H9 (cell line): ENCODE measurements around the gene ZNF513. TPM values are rescaled to one million over a fixed set of nuclear protein-coding genes. Genes with fewer than 3 reads are reported as not detected.

Experiments used
- DNase-seq: peaks from one replicate; pipeline ENCODE4 v3.0.0-alpha.2; 2017
- H2AFZ ChIP-seq: one replicate; pipeline ENCODE4 v1.6.1; 2013; ENCODE audit warnings: mild to moderate bottlenecking, low read length, control low read depth, moderate library complexity
- H2AK5ac ChIP-seq: 2 replicates; pipeline ENCODE4 v1.6.1; 2013; ENCODE audit warnings: low read length, control low read depth, mixed read lengths; ENCODE audit not compliant: insufficient read length
- H2BK120ac ChIP-seq: one replicate; pipeline ENCODE4 v1.6.1; 2013; ENCODE audit warnings: low read depth, mild to moderate bottlenecking, low read length, control low read depth, inconsistent platforms; ENCODE audit not compliant: poor library complexity, severe bottlenecking
- H2BK12ac ChIP-seq: 2 replicates; pipeline ENCODE4 v1.6.1; 2013; ENCODE audit warnings: low read length, control low read depth, mixed read lengths, low read depth; ENCODE audit not compliant: insufficient read length
- H2BK15ac ChIP-seq: 2 replicates; pipeline ENCODE4 v1.6.1; 2013; ENCODE audit warnings: low read depth, low read length, control low read depth
- H2BK20ac ChIP-seq: one replicate; pipeline ENCODE4 v1.6.1; 2013; ENCODE audit warnings: low read depth, mild to moderate bottlenecking, low read length, control low read depth, inconsistent platforms; ENCODE audit not compliant: poor library complexity, severe bottlenecking
- H2BK5ac ChIP-seq: 2 replicates; pipeline ENCODE4 v1.6.1; 2013; ENCODE audit warnings: low read length, control low read depth, mixed read lengths; ENCODE audit not compliant: insufficient read length
- H3K14ac ChIP-seq: 2 replicates; pipeline ENCODE4 v1.6.1; 2013; ENCODE audit warnings: low read length, control low read depth; ENCODE audit not compliant: insufficient read depth
- H3K18ac ChIP-seq: 2 replicates; pipeline ENCODE4 v1.6.1; 2013; ENCODE audit warnings: low read depth, mild to moderate bottlenecking, mixed read lengths, low read length, control low read depth; ENCODE audit not compliant: insufficient read length
- H3K23ac ChIP-seq: 2 replicates; pipeline ENCODE4 v1.6.1; 2013; ENCODE audit warnings: low read length, control low read depth, mixed read lengths, low read depth; ENCODE audit not compliant: insufficient read length
- H3K23me2 ChIP-seq: 2 replicates; pipeline ENCODE4 v1.6.1; 2013; ENCODE audit warnings: low read depth, mild to moderate bottlenecking, mixed read lengths, low read length, control low read depth; ENCODE audit not compliant: insufficient read length, poor library complexity, severe bottlenecking
- H3K27ac ChIP-seq: 2 replicates; pipeline ENCODE4 v1.5.1; 2013; ENCODE audit warnings: low read length, control low read depth, mixed read lengths, low read depth; ENCODE audit not compliant: insufficient read length
- H3K27me3 ChIP-seq: 2 replicates; pipeline ENCODE4 v1.6.1; 2013; ENCODE audit warnings: low read length, control low read depth, inconsistent platforms; ENCODE audit not compliant: insufficient read depth
- H3K4ac ChIP-seq: 2 replicates; pipeline ENCODE4 v1.6.1; 2013; ENCODE audit warnings: low read depth, mild to moderate bottlenecking, control low read depth, inconsistent platforms, low read length, moderate library complexity
- H3K4me1 ChIP-seq: 2 replicates; pipeline ENCODE4 v1.6.1; 2013; ENCODE audit warnings: low read length, control low read depth, inconsistent platforms; ENCODE audit not compliant: insufficient read depth
- H3K4me2 ChIP-seq: 2 replicates; pipeline ENCODE4 v1.6.1; 2013; ENCODE audit warnings: low read length, control low read depth, mixed read lengths; ENCODE audit not compliant: insufficient read length, insufficient read depth
- H3K56ac ChIP-seq: 2 replicates; pipeline ENCODE4 v1.6.1; 2013; ENCODE audit warnings: low read depth, mild to moderate bottlenecking, mixed read lengths, low read length, control low read depth; ENCODE audit not compliant: insufficient read length
- H3K79me1 ChIP-seq: 2 replicates; pipeline ENCODE4 v1.6.1; 2013; ENCODE audit warnings: low read depth, mild to moderate bottlenecking, moderate library complexity, low read length, control low read depth, inconsistent platforms; ENCODE audit not compliant: insufficient read depth, poor library complexity, severe bottlenecking
- H3K79me2 ChIP-seq: 2 replicates; pipeline ENCODE4 v1.6.1; 2013; ENCODE audit warnings: low read length, control low read depth, inconsistent platforms; ENCODE audit not compliant: insufficient read depth
- H3K9ac ChIP-seq: 2 replicates; pipeline ENCODE4 v1.6.1; 2013; ENCODE audit warnings: low read length, control low read depth, mixed read lengths; ENCODE audit not compliant: insufficient read length; ENCODE audit errors: extremely low read depth
- H3K9me3 ChIP-seq: one replicate; pipeline ENCODE4 v1.6.1; 2013; ENCODE audit warnings: low read depth, low read length, inconsistent platforms; ENCODE audit not compliant: control insufficient read depth
- H3T11ph ChIP-seq: one replicate; pipeline ENCODE4 v1.6.1; 2013; ENCODE audit warnings: mild to moderate bottlenecking, low read length, control low read depth, inconsistent platforms
- H4K20me1 ChIP-seq: one replicate; pipeline ENCODE4 v1.6.1; 2013; ENCODE audit not compliant: control insufficient read depth, insufficient read length, insufficient read depth
- H4K5ac ChIP-seq: 2 replicates; pipeline ENCODE4 v1.6.1; 2013; ENCODE audit warnings: low read depth, mild to moderate bottlenecking, mixed read lengths, low read length, control low read depth; ENCODE audit not compliant: insufficient read length
- H4K8ac ChIP-seq: replicated peaks from 2 replicates; pipeline ENCODE4 v1.6.1; 2013; ENCODE audit warnings: low read length, control low read depth, mixed read lengths, low read depth; ENCODE audit not compliant: insufficient read length
- H4K91ac ChIP-seq: 2 replicates; pipeline ENCODE4 v1.6.1; 2013; ENCODE audit warnings: low read depth, mild to moderate bottlenecking, moderate library complexity, mixed read lengths, low read length, control low read depth; ENCODE audit not compliant: insufficient read length
- H3K27ac Mint-ChIP-seq, 3 experiments: 2 replicates in 2 of 3; 3 replicates in 1 of 3; pipeline ENCODE4 v1.8.0; 2020 to 2021; ENCODE audit warnings: mixed read lengths in 3 of 3, mild to moderate bottlenecking in 1 of 3, moderate library complexity in 1 of 3
- H3K27me3 Mint-ChIP-seq: 2 replicates; pipeline ENCODE4 v1.8.0; 2021; ENCODE audit warnings: low read depth, mild to moderate bottlenecking, moderate library complexity, mixed read lengths
- H3K36me3 Mint-ChIP-seq, 3 experiments: 2 replicates in 2 of 3; 3 replicates in 1 of 3; pipeline ENCODE4 v1.8.0; 2020 to 2021; ENCODE audit warnings: low read depth in 3 of 3, mixed read lengths in 3 of 3; ENCODE audit not compliant: insufficient read depth in 1 of 3
- H3K4me1 Mint-ChIP-seq, 2 experiments: 2 replicates each; pipeline ENCODE4 v1.8.0; 2020; ENCODE audit warnings: mixed read lengths in 2 of 2
- H3K4me3 Mint-ChIP-seq, 2 experiments: 2 replicates in 1 of 2; 3 replicates in 1 of 2; pipeline ENCODE4 v1.8.0; 2020 to 2021; ENCODE audit warnings: mild to moderate bottlenecking in 2 of 2, mixed read lengths in 2 of 2, moderate library complexity in 1 of 2
- H3K9me3 Mint-ChIP-seq, 2 experiments: 2 replicates in 1 of 2; 3 replicates in 1 of 2; pipeline ENCODE4 v1.8.0; 2020; ENCODE audit warnings: mild to moderate bottlenecking in 2 of 2, mixed read lengths in 2 of 2, moderate library complexity in 1 of 2
- CTCF ChIP-seq: fragments of 200-600 bp; sonication (generic); conservative IDR thresholded peaks from 3 replicates; pipeline ENCODE4 v1.8.0; 2021; ENCODE audit warnings: antibody characterized with exemption, mild to moderate bottlenecking
- WGBS: extraction: QIAGEN DNeasy Blood & Tissue Kit; methylation state at CpG from one replicate; pipeline ENCODE4 v1.1.7; 2013; ENCODE audit warnings: missing lambda C conversion rate, low lambda C conversion rate, mixed read lengths; ENCODE audit not compliant: insufficient read length; ENCODE audit errors: extremely low coverage; 5-methylcytosine and 5-hydroxymethylcytosine counted together
- total RNA-seq: library from RNA; stranded (reverse); gene quantifications from 2 replicates; pipeline ENCODE4 v1.2.1, GENCODE V29; 2021

ZNF513 gene
- total RNA-seq, 1 experiment from 2014 or later, result 26.5 TPM

- Histone ChIP-seq H4K20me1 (no peaks in the 10 kb centered on the region), H4K91ac (no peak overlapping the region), H4K5ac (peak overlapping the region; percentile 56), H3K79me1 (no peaks in the 10 kb centered on the region), H2BK120ac (no peak overlapping the region), H3K14ac (peak overlapping the region; percentile 80; the same call in 1 of the 2 replicates), H3K27ac (peak overlapping the region; percentile 81), H3K4ac (no peak overlapping the region), H2BK20ac (no peak overlapping the region), H3T11ph (no peak overlapping the region), H2AFZ (no peak overlapping the region), H2BK15ac (no peak overlapping the region), H3K79me2 (no peaks in the 10 kb centered on the region), H3K23me2 (peaks cover 12% of the 10 kb centered on the region), H3K23ac (no peak overlapping the region), H3K4me2 (no peak overlapping the region), H3K9me3 (no peaks in the 10 kb centered on the region), H3K18ac (peak overlapping the region; percentile 86), H3K27me3 (no peaks in the 10 kb centered on the region), H3K9ac (no peak overlapping the region), H2BK12ac (no peak overlapping the region), H4K8ac (no peak overlapping the region), H3K4me1 (no peaks in the 10 kb centered on the region), H3K56ac (no peak overlapping the region), H2AK5ac (no peak overlapping the region), H2BK5ac (no peak overlapping the region)
- no peak for DNase-seq
- H3K9me3 Mint-ChIP-seq, result no peaks in the 10 kb centered on the region
- peaks cover 19 to 27% of the 10 kb centered on the region in 2 experiments for H3K4me1 Mint-ChIP-seq
- no peak for TF ChIP-seq CTCF
- H3K36me3 Mint-ChIP-seq, result peaks cover 34 to 86% (median 71%) of the 10 kb centered on the region in 3 experiments; a peak in 6 of 7 replicates
- H3K27me3 Mint-ChIP-seq, result peaks cover 1% of the 10 kb centered on the region; the same call in 1 of the 2 replicates
- no CpG with 5 or more reads among the region's 10 CpGs for WGBS
- H3K27ac Mint-ChIP-seq, result peak overlapping the region; percentile 97 to 100 (median 99)
- H3K4me3 Mint-ChIP-seq, result peak overlapping the region; percentile 86 to 94; a peak in 4 of 5 replicates
Measured at GRCh38 chr2:27381577-27382181, 1.1 kb upstream of the ZNF513 start.
